Fibroblast of lung (primary cell): ENCODE measurements around the gene SAMD11.

Experiments used
- EZH2 ChIP-seq: IDR thresholded peaks from 2 replicates; pipeline ENCODE4 v1.5.1; 2012; ENCODE audit warnings: low read length, control low read depth, mild to moderate bottlenecking; ENCODE audit errors: missing control alignments
- TF ChIP-seq, protein P1 (sequence below), 2 donors: IDR thresholded peaks in 1 of 2; conservative IDR thresholded peaks in 1 of 2; 1 replicate in 1 of 2; 2 replicates in 1 of 2; pipeline ENCODE4 v1.5.1; 2011 to 2012; ENCODE audit warnings: low read length in 2 of 2, control low read depth in 1 of 2, inconsistent platforms in 1 of 2, low read depth in 1 of 2, mild to moderate bottlenecking in 1 of 2

- TF ChIP-seq, protein P1, sequence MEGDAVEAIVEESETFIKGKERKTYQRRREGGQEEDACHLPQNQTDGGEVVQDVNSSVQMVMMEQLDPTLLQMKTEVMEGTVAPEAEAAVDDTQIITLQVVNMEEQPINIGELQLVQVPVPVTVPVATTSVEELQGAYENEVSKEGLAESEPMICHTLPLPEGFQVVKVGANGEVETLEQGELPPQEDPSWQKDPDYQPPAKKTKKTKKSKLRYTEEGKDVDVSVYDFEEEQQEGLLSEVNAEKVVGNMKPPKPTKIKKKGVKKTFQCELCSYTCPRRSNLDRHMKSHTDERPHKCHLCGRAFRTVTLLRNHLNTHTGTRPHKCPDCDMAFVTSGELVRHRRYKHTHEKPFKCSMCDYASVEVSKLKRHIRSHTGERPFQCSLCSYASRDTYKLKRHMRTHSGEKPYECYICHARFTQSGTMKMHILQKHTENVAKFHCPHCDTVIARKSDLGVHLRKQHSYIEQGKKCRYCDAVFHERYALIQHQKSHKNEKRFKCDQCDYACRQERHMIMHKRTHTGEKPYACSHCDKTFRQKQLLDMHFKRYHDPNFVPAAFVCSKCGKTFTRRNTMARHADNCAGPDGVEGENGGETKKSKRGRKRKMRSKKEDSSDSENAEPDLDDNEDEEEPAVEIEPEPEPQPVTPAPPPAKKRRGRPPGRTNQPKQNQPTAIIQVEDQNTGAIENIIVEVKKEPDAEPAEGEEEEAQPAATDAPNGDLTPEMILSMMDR (conservative IDR thresholded peaks at IDR 0.05 in 1 of 2, IDR thresholded peaks at IDR 0.05 in 1 of 2; ENCODE audit: low read depth in 1 of 2, low read length in 2 of 2): no peak
- no peak for TF ChIP-seq EZH2
Observed at GRCh38 chr1:938711-939489, 15.2 kb downstream of the SAMD11 start.
